Esophagus squamous epithelium (tissue), 5 donors: ENCODE data around the gene RAB44. TPM values are rescaled to one million over a fixed set of nuclear protein-coding genes. Genes with fewer than 3 reads are reported as not detected.

Experiments
- DNase-seq: peaks from one replicate; lab custom pipeline; 2025; lab: John Stamatoyannopoulos, UW
- H3K27ac ChIP-seq, 4 donors: fragments of 200-600 bp; sonication (generic); one replicate each; pipeline ENCODE4 v1.5.1; 2016 to 2019; ENCODE audit warnings: mild to moderate bottlenecking in 1 of 4
- H3K27me3 ChIP-seq, 4 donors: fragments of 200-600 bp; sonication (generic); 1 replicate in 3 of 4; 2 replicates in 1 of 4; pipeline versions ENCODE4 v1.5.1 to v1.6.0; 2017 to 2021; ENCODE audit warnings: antibody characterized with exemption in 1 of 4
- H3K36me3 ChIP-seq, 3 donors: fragments of 200-600 bp; sonication (generic); one replicate each; pipeline ENCODE4 v1.5.1; 2016 to 2019
- H3K4me1 ChIP-seq, 3 donors: fragments of 200-600 bp; sonication (generic); one replicate each; pipeline ENCODE4 v1.5.1; 2017 to 2019
- H3K4me3 ChIP-seq, 4 donors: fragments of 200-600 bp; sonication (generic); 1 replicate in 3 of 4; 2 replicates in 1 of 4; pipeline ENCODE4 v1.5.1; 2016 to 2019; ENCODE audit warnings: mild to moderate bottlenecking in 2 of 4, moderate library complexity in 1 of 4
- H3K9me3 ChIP-seq, 3 donors: fragments of 200-600 bp; sonication (generic); one replicate each; pipeline ENCODE4 v1.5.1; 2016 to 2019
- CTCF ChIP-seq, 6 experiments: fragments of 450-650 bp in 4 of 6; fragments of 200-600 bp in 2 of 6; sonication (generic) in 2 of 6; IDR thresholded peaks; one replicate each; pipeline ENCODE4 v1.5.1; 2016 to 2019; ENCODE audit warnings: antibody characterized with exemption in 6 of 6, mild to moderate bottlenecking in 4 of 6, moderate library complexity in 4 of 6
- POLR2A ChIP-seq, 4 donors: fragments of 450-650 bp; IDR thresholded peaks; one replicate each; pipeline ENCODE4 v1.6.1; 2017; ENCODE audit warnings: antibody characterized with exemption in 4 of 4, mild to moderate bottlenecking in 4 of 4, moderate library complexity in 3 of 4
- WGBS, 2 donors: methylation state at CpG; one replicate each; pipeline ENCODE4 v1.1.5; 2018; 5-methylcytosine and 5-hydroxymethylcytosine counted together
- intact Hi-C: fragments of 100-400 bp; cut with DNase I; formaldehyde crosslinking; loops from one replicate; pipeline ENCODE4 v1.15.0; 2022
- total RNA-seq, 4 donors: library from RNA; depleted of rRNA; stranded (reverse); fragments of >200 nt; gene quantifications; one replicate each; pipeline ENCODE4 v1.1.0, GENCODE V29; 2016
- donor health status: DM: yes; HTN: yes; CAD: no.

Gene RAB44
- total RNA-seq, 4 donors from 2014 or later, result 0.11 to 0.76 (median 0.18) TPM; not detected in 1

DNA sequence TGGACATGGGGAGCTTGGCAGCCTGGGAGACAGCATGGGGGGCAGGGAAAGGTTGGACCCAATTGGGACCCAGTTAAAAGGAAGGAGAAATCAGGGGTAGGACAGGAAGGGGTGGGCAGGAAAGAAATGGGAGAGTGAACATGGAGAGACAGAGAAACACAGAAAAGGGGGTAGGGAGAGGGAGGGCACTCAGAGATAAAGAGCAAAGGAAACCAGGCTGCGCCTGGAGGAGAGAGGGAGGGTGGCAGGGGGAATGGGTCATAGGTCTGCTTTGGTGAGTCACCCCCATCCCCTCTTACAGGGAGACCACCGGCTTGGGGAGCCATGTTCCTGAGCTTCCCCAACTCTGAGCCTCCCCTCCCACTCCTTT, 46.7 kb downstream of the RAB44 start:
- intact Hi-C loops, result no loop called here
- TF ChIP-seq CTCF (IDR thresholded peaks at IDR 0.05), result no peak
- TF ChIP-seq POLR2A (IDR thresholded peaks at IDR 0.05), result no peak
- WGBS, 2 donors, result 55 to 64% methylated on average over 2 of the region's 2 CpGs
- no peaks in the 10 kb centered on the region for H3K27me3 ChIP-seq
- H3K9me3 ChIP-seq, result peaks cover 0 to 9% (median 0%) of the 10 kb centered on the region in 3 donors
- H3K36me3 ChIP-seq, result no peaks in the 10 kb centered on the region
- peak overlapping the region in 3 of 4 donors; percentile 46 to 80 (median 76) for H3K27ac ChIP-seq
- peaks cover 14 to 49% (median 19%) of the 10 kb centered on the region in 3 donors for H3K4me1 ChIP-seq
- no peak overlapping the region for H3K4me3 ChIP-seq
- DNase-seq, result no peak

DNA sequence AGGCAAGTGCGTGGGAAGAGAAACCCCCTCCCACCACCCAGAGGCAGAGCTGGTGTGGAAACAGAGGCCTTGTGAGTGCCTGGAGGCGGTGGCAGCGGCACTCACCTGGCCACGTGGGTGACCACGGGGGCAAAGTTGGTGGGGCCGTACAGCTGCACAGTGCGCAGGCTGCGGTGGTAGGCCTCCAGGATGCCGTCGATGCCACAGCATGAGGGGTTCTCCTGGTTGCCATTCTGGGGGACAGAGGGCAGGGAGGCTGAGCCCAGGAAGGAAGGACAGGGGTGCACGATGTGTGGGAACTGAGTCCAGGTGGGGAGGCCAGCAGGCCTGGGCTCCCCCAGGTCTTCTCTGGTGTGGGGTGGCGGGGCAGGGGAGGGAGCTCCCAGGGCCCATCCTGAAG, 47.7 kb downstream of the RAB44 start:
- H3K4me3 ChIP-seq, result no peak overlapping the region
- no peaks in the 10 kb centered on the region for H3K36me3 ChIP-seq
- H3K9me3 ChIP-seq, result peaks cover 0 to 9% (median 0%) of the 10 kb centered on the region in 3 donors
- no peaks in the 10 kb centered on the region for H3K27me3 ChIP-seq
- H3K4me1 ChIP-seq, result peaks cover 14 to 52% (median 19%) of the 10 kb centered on the region in 3 donors
- 93% methylated on average over 8 of the region's 12 CpGs; no CpG with 5 or more reads in 1 of the 2 donors for WGBS, 2 donors
- TF ChIP-seq POLR2A (IDR thresholded peaks at IDR 0.05) (no peak), CTCF (IDR thresholded peaks at IDR 0.05) (no peak)
- no peak for DNase-seq
- intact Hi-C loops, result no loop called here
- H3K27ac ChIP-seq, result no peak overlapping the region

DNA sequence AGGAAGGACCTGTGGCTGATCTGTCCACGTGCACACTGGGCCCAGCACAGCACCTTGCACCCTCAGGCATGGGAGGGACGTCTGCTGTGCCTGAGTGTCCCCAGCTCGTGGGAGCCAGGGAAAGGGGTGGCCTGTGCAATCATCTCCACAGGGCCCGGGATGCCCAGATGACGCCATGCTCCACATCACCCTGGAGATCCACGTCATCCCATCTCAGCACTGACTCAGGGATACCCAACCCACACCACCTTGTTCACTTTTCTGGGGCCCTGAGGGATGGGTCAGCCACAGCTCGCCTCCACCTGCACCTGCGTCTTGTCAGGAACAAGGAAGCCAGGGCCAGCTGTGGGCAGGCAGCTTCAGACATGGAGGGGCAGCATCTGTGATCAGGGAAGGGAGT, 48.2 kb downstream of the RAB44 start:
- Histone ChIP-seq H3K4me3 (no peak overlapping the region), H3K27ac (no peak overlapping the region), H3K4me1 (peaks cover 14 to 55% (median 19%) of the 10 kb centered on the region in 3 donors), H3K27me3 (no peaks in the 10 kb centered on the region), H3K9me3 (peaks cover 0 to 9% (median 0%) of the 10 kb centered on the region in 3 donors), H3K36me3 (no peaks in the 10 kb centered on the region)
- TF ChIP-seq CTCF (IDR thresholded peaks at IDR 0.05), result no peak
- no peak for TF ChIP-seq POLR2A (IDR thresholded peaks at IDR 0.05)
- no peak for DNase-seq
- intact Hi-C loops, result no loop called here
- WGBS, 2 donors, result 44 to 64% methylated on average over 6 to 8 of the region's 8 CpGs

GRCh38 chr6:36746251-36746650, 48.6 kb downstream of the RAB44 start:
- WGBS, 2 donors, result 92 to 95% methylated on average over 5 to 6 of the region's 14 CpGs
- Histone ChIP-seq H3K4me1 (peaks cover 15 to 57% (median 19%) of the 10 kb centered on the region in 3 donors), H3K27ac (no peak overlapping the region), H3K9me3 (peaks cover 0 to 9% (median 0%) of the 10 kb centered on the region in 3 donors), H3K36me3 (no peaks in the 10 kb centered on the region), H3K27me3 (no peaks in the 10 kb centered on the region), H3K4me3 (no peak overlapping the region)
- DNase-seq, result no peak
- intact Hi-C loops, result no loop called here
- TF ChIP-seq CTCF (IDR thresholded peaks at IDR 0.05) (no peak), POLR2A (IDR thresholded peaks at IDR 0.05) (no peak)

GRCh38 chr6:36749829-36750489, 52.3 kb downstream of the RAB44 start:
- Histone ChIP-seq H3K4me1 (peaks cover 28 to 64% (median 34%) of the 10 kb centered on the region in 3 donors), H3K27ac (peak overlapping the region in 2 of 4 donors; percentile 85 to 91), H3K4me3 (no peak overlapping the region), H3K36me3 (no peaks in the 10 kb centered on the region), H3K9me3 (peaks cover 0 to 9% (median 0%) of the 10 kb centered on the region in 3 donors), H3K27me3 (no peaks in the 10 kb centered on the region)
- 60 to 72% methylated on average over 5 of the region's 5 CpGs for WGBS, 2 donors
- TF ChIP-seq POLR2A (IDR thresholded peaks at IDR 0.05) (no peak), CTCF (IDR thresholded peaks at IDR 0.05) (no peak)
- no peak for DNase-seq
- intact Hi-C loops, result loop anchor here (10.0 kb wide), 1 partner anchor 135 kb away; no protein-coding TSS in a partner anchor
